Kidney epithelial cell (primary cell): ENCODE results near the gene TRIM63. TPM values are rescaled to one million over a fixed set of nuclear protein-coding genes. Genes with fewer than 3 reads are reported as not detected.

Experiments
- DNase-seq: peaks from one replicate; pipeline ENCODE4 v3.0.0-alpha.2; 2010; ENCODE audit warnings: low read depth
- H3K27me3 ChIP-seq: 2 replicates; pipeline ENCODE4 v1.6.0; 2011; ENCODE audit warnings: low read length; ENCODE audit not compliant: control insufficient read depth, insufficient read depth
- H3K36me3 ChIP-seq: 2 replicates; pipeline ENCODE4 v1.5.1; 2011; ENCODE audit warnings: low read length; ENCODE audit not compliant: control insufficient read depth, insufficient read depth
- H3K4me3 ChIP-seq: 2 replicates; pipeline ENCODE4 v1.5.1; 2011; ENCODE audit warnings: low read depth, mild to moderate bottlenecking, control low read depth, low read length
- total RNA-seq: library from RNA; depleted of rRNA; stranded (reverse); fragments of >200 nt; gene quantifications from 2 replicates; pipeline ENCODE4 v1.2.3, GENCODE V29; 2015
- TF ChIP-seq, protein P1 (sequence below): IDR thresholded peaks from 2 replicates; pipeline ENCODE4 v1.5.1; 2011; ENCODE audit warnings: mild to moderate bottlenecking, moderate library complexity, low read length, control low read depth, inconsistent platforms; ENCODE audit not compliant: insufficient read depth, poor library complexity, severe bottlenecking

Gene TRIM63
- total RNA-seq, 1 donor from 2014 or later = not detected

DNA sequence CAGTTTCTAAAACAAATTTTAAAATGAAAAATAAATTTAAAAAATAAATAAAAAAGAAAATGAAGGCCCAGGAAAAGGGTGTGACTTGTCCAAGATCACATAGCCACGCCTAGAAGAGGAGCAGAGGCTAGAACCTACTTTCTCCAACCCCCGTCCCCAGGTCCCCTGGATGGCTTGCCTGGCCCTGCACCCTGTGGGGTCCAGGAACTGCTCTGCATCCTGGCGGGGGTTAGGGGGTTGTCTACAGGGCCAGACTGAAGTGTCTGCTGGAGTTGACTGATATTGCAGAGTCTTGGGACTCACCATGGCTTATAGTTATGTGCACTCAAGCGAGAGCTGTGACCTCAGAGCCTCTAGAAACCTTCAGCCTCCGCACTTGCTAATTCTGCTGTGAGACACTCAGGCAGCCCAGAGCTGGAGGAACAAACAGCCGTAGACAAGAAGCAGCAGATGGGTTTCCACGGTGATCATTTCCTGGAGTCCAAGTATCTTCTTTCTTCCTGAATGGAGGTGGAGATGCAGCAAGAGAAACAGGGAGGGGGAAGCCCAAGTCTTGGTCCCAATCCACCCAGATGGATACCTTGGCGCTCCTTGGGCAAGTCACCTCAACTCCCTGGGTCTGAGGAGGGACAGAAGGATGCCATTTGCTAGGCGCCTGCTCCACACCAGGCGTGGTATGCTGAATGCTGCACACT is 51.0 kb downstream of the TRIM63 start:
- Histone ChIP-seq H3K4me3 (no peak overlapping the region), H3K36me3 (no peaks in the 10 kb centered on the region), H3K27me3 (no peaks in the 10 kb centered on the region)
- no peak for DNase-seq
- TF ChIP-seq, protein P1, sequence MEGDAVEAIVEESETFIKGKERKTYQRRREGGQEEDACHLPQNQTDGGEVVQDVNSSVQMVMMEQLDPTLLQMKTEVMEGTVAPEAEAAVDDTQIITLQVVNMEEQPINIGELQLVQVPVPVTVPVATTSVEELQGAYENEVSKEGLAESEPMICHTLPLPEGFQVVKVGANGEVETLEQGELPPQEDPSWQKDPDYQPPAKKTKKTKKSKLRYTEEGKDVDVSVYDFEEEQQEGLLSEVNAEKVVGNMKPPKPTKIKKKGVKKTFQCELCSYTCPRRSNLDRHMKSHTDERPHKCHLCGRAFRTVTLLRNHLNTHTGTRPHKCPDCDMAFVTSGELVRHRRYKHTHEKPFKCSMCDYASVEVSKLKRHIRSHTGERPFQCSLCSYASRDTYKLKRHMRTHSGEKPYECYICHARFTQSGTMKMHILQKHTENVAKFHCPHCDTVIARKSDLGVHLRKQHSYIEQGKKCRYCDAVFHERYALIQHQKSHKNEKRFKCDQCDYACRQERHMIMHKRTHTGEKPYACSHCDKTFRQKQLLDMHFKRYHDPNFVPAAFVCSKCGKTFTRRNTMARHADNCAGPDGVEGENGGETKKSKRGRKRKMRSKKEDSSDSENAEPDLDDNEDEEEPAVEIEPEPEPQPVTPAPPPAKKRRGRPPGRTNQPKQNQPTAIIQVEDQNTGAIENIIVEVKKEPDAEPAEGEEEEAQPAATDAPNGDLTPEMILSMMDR = no peak

DNA sequence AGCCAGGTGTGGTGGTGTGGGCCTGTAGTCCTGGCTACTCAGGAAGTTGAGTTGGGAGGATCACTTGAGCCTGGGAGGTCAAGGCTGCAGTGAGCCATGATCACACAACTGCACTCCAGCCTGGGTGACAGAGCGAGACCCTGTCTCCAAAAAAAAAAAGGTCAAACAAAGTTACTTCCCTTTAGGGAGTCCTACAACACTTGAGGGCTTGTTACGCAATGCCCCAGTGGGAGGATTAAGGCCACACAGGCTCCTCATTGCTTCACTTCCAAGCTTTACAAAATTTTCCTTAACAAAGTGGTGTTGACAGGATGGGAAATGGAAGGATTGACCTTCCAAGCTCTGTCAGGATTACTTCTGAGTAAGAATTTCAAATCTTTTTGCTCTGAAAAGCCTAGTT is 52.1 kb downstream of the TRIM63 start:
- Histone ChIP-seq H3K36me3 (no peaks in the 10 kb centered on the region), H3K27me3 (no peaks in the 10 kb centered on the region), H3K4me3 (no peak overlapping the region)
- DNase-seq = no peak
- TF ChIP-seq, protein P1 = no peak

DNA sequence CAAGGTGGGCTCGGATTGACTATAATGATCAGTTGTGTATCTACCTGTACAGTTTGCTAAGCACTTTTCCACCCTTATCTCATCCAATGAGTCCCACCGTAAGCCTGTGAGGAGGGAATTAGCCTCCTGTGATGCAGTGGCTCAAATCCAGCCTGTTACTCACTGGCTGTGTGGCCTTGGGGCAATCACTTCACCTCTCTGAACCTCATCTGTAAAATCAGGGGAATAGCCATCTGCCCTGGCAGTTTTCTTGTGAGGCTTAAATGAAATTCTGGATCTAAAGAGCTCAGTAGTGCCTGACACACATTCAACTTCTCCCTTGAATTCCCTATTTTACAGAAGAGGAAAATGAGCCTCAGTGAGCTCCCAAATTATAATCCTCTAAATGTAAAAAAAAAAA is 53.3 kb downstream of the TRIM63 start:
- Histone ChIP-seq H3K27me3 (no peaks in the 10 kb centered on the region), H3K36me3 (no peaks in the 10 kb centered on the region), H3K4me3 (no peak overlapping the region)
- DNase-seq = no peak
- TF ChIP-seq, protein P1 = no peak

DNA sequence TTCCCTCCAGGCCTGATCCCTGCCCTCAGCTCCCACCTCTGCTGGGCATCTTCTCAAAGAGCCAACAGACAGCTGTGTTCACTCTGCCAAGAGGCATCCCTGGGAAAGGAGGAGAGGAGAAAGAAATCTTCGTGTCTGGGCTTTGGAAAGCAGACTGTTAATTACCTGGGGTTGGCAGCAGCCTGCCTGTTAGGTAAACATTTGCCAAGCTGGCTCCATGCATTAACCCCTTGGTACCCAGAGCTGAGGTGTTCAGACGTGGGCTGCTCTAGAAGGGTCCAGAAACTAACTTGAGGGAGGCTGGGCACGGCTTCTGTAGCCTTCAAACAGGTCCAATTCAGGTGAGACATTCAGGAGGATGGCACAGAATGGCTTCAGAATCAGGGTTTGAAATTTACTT is 54.6 kb downstream of the TRIM63 start:
- H3K4me3 ChIP-seq = no peak overlapping the region
- H3K27me3 ChIP-seq = no peaks in the 10 kb centered on the region
- TF ChIP-seq, protein P1 = no peak
- no peak for DNase-seq
- no peaks in the 10 kb centered on the region for H3K36me3 ChIP-seq

DNA sequence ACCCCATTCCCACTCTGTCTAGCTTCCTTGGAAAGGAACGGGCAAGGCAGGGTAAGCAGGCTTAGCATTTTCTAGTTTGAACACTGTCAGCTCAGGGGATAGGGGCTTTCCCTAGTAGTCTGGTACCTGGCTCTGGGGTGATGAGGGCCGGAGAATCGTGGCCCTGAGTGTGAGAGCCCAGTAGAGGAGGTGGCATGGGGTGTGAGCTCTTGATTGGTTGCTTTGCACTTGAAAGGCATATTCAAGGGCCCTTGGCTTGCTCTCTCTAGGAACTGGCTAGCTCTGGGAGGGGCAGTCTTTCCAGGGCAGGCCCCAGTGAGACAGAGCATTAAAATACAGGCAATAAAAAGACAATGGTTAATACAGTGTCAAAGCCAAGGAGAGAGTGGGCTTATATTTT is 56.6 kb downstream of the TRIM63 start:
- Histone ChIP-seq H3K27me3 (peaks cover 1% of the 10 kb centered on the region), H3K36me3 (no peaks in the 10 kb centered on the region), H3K4me3 (no peak overlapping the region)
- TF ChIP-seq, protein P1 = no peak
- DNase-seq = no peak
